ENCODE results near the gene VAMP3. TPM values are rescaled to one million over a fixed set of nuclear protein-coding genes. Genes with fewer than 3 reads are reported as not detected.

The VAMP3 gene
- total RNA-seq, 4 donors from 2014 or later, result 64.4 to 133 (median 88.7) TPM

DNA sequence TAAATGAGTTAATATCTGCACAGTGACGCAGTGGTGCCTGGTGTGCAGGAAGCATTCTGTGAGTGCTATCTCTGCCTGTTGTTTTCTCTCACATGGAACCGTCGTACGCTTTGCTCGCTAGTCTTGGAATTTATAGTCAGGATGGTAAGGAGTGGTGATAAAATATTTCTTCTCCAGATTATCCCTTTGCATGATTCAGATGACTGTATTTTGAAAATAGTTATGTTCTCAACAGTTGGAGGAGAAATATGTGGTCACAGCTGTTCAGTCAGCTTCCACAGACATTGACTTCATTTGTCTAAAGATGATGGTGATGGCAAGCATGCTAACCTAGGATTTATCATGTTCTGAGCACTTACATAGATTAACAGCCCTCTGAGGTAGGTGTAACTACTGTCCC is 41.3 kb upstream of the VAMP3 start:
- no peak for DNase-seq (ENCODE audit: low spot score in 2 of 2)
- H3K4me3 ChIP-seq (ENCODE audit: low read depth, poor library complexity, severe bottlenecking), result no peak overlapping the region
- WGBS, 2 donors, result 97% methylated on average over 5 of the region's 5 CpGs
- TF ChIP-seq, protein P1, sequence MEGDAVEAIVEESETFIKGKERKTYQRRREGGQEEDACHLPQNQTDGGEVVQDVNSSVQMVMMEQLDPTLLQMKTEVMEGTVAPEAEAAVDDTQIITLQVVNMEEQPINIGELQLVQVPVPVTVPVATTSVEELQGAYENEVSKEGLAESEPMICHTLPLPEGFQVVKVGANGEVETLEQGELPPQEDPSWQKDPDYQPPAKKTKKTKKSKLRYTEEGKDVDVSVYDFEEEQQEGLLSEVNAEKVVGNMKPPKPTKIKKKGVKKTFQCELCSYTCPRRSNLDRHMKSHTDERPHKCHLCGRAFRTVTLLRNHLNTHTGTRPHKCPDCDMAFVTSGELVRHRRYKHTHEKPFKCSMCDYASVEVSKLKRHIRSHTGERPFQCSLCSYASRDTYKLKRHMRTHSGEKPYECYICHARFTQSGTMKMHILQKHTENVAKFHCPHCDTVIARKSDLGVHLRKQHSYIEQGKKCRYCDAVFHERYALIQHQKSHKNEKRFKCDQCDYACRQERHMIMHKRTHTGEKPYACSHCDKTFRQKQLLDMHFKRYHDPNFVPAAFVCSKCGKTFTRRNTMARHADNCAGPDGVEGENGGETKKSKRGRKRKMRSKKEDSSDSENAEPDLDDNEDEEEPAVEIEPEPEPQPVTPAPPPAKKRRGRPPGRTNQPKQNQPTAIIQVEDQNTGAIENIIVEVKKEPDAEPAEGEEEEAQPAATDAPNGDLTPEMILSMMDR (IDR thresholded peaks at IDR 0.05), result no peak
- TF ChIP-seq POLR2A (IDR thresholded peaks at IDR 0.05), result no peak
- intact Hi-C loops (cut with DNase I; ENCODE audit: low total_unique reads), result no loop called here

GRCh38 chr1:7732331-7732730 is 38.8 kb upstream of the VAMP3 start:
- TF ChIP-seq, protein P1 (IDR thresholded peaks at IDR 0.05), result no peak
- TF ChIP-seq POLR2A (IDR thresholded peaks at IDR 0.05), result no peak
- DNase-seq (ENCODE audit: low spot score in 2 of 2), result no peak
- no peak overlapping the region for H3K4me3 ChIP-seq (ENCODE audit: low read depth, poor library complexity, severe bottlenecking)
- intact Hi-C loops (cut with DNase I; ENCODE audit: low total_unique reads), result no loop called here
- 86 to 88% methylated on average over 16 to 19 of the region's 19 CpGs for WGBS, 2 donors

DNA sequence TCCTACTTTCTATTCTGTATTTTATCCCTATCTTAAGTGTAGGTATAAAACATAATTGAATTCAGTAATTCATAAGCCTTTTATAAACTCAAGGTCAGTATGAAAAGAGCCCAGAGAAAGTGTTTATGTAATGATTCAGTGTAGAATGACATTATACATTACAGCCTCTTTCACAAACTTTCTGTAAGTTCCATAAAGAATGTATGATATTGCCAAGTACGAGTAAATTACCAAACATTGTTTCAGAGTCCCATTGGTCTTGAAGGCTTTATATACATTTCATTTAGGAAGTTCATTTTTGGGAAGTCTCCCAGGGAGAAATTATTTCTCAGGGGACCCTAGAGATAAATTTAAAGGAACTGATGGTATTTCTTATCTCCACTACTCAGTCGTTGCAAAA is 37.8 kb upstream of the VAMP3 start:
- no peak for DNase-seq (ENCODE audit: low spot score in 2 of 2)
- TF ChIP-seq, protein P1 (IDR thresholded peaks at IDR 0.05), result no peak
- no peak for TF ChIP-seq POLR2A (IDR thresholded peaks at IDR 0.05)
- WGBS, 2 donors, result 85 to 86% methylated on average over 2 of the region's 2 CpGs
- H3K4me3 ChIP-seq (ENCODE audit: low read depth, poor library complexity, severe bottlenecking), result no peak overlapping the region
- intact Hi-C loops (cut with DNase I; ENCODE audit: low total_unique reads), result no loop called here

DNA sequence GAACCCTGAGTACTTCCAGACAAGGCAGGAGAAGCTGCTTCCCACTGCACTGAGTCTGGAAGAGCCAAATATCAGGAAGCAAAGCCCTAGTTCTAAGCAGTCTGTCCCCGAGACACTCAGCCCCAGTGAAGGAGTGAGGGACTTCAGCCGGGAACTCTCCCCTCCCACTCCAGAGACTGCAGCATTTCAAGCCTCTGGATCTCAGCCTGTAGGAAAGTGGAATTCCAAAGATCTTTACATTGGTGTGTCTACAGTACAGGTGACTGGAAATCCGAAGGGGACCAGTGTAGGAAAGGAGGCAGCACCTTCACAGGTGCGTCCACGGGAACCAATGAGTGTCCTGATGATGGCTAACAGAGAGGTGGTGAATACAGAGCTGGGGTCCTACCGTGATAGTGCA is 33.1 kb upstream of the VAMP3 start:
- intact Hi-C loops (cut with DNase I; ENCODE audit: low total_unique reads), result no loop called here
- 95 to 97% methylated on average over 6 of the region's 6 CpGs for WGBS, 2 donors
- TF ChIP-seq, protein P1 (IDR thresholded peaks at IDR 0.05), result no peak
- TF ChIP-seq POLR2A (IDR thresholded peaks at IDR 0.05), result no peak
- DNase-seq (ENCODE audit: low spot score in 2 of 2), result no peak
- no peak overlapping the region for H3K4me3 ChIP-seq (ENCODE audit: low read depth, poor library complexity, severe bottlenecking)

GRCh38 chr1:7743346-7743745 is 27.8 kb upstream of the VAMP3 start:
- H3K4me3 ChIP-seq (ENCODE audit: low read depth, poor library complexity, severe bottlenecking), result no peak overlapping the region
- TF ChIP-seq, protein P1 (IDR thresholded peaks at IDR 0.05), result no peak
- no peak for TF ChIP-seq POLR2A (IDR thresholded peaks at IDR 0.05)
- no peak for DNase-seq (ENCODE audit: low spot score in 2 of 2)
- whole genome bisulfite sequencing, 2 donors, result 64 to 71% methylated on average over 6 of the region's 6 CpGs
- intact Hi-C loops (cut with DNase I; ENCODE audit: low total_unique reads), result no loop called here

DNA sequence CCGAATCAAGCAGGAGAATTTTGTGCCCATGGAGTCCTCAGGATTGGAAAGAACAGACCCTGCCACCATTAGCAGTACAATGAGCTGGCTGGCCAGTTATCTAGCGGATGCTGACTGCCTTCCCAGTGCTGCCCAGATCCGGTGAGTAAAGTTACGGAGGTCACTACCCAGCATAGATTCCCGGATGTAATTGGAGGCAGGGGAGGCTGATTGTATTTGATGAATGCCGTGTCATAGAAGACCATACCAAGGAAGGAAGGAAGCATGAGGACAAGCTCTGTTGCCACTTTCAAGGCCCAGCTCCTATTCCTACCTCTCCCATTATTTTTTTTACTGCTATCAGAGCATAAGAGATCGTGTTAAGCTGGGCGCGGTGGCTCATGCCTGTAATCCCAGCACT is 26.2 kb upstream of the VAMP3 start:
- no peak for TF ChIP-seq POLR2A (IDR thresholded peaks at IDR 0.05)
- TF ChIP-seq, protein P1 (IDR thresholded peaks at IDR 0.05), result no peak
- no peak for DNase-seq (ENCODE audit: low spot score in 2 of 2)
- 87 to 96% methylated on average over 9 of the region's 9 CpGs for WGBS, 2 donors
- H3K4me3 ChIP-seq (ENCODE audit: low read depth, poor library complexity, severe bottlenecking), result no peak overlapping the region
- intact Hi-C loops (cut with DNase I; ENCODE audit: low total_unique reads), result no loop called here
